HG02852 (cell line): ENCODE measurements around the gene NID2.

Experiments used
- ATAC-seq: cut with Tn5 transposase; IDR thresholded peaks from one replicate; pipeline ENCODE4 v1.9.1; 2021; ENCODE audit warnings: mild to moderate bottlenecking, moderate library complexity; ENCODE audit not compliant: unreplicated experiment

The NID2 gene

DNA sequence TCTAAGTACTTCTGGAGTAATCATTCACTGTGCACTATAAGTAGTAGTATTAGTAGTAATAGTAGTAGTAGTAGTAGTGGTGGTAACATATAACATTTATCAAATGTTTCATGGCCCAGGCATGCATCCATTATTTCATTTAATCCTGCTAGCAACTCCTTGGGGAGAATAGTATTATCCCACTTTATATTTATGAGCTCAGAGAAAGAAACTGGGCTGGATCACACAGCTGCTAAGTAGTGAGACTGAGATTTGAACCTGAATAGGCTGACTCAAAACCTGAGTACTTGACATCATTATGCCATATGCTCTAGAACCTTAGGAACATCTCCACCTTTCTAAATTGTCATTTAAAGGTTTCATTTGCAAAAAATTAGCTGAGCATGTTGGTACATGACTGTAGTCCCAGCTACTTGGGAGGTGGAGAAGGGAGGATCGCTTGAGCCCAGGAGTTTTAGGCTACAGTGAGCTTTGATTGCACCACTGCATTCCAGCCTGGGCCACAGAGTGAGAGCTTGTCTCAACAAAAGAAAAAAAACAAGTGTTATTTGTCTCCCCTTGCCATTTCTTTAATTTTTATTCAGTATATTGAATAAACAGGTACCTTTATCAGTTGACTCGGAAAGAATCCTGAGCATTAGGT, 11.4 kb upstream of the NID2 start:
- no peak for ATAC-seq

DNA sequence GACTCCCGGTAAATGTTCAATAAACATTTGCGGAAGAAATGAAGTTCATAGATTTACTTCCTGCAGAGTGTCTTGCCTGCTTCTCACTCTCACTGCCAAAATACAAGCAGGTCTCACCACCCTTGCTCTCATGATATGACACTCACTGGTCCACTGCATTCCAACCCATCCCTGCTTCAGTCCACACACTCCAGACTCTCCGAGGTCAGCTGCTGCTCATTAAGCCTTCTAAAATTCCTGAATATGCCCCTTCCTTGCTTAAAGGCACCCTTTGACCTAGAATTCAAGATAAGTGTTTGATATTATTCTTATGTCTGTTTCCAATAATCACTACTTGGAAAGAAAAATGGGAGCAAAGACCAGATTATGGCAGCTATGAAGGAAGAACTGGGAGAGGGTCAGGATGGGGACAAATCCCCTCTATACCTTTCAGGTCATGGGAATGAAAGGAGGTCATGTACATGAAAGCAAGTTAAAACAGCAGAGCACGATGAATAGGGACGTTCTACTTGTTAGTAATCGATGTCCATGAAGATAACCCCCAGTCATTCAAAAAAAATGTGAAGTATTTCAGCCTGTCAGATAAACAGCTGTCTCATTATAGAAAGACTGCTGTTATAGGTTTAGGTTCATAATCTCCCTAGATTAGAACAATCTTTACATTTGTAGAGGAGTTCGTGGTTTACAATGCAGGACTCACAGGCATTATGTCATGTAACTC, 10.5 kb upstream of the NID2 start:
- no peak for ATAC-seq

DNA sequence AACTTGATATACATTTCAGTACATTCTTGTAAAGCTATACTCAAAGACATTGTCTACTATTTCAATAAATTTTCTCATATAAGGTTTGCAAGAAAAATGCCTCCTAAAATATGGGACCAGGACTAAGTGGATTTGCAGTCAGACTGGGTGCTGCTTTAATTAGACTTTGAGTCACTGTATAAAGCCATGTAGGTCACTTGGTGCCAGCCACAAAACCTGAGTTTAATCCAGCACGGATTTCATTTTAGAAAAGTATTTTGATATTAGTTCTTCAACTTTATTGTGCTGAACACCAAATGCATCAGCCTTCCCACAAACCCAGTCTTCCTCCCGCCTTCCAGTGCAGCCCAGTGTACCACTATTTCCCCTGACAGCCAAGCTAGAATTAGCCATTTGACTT, 9.9 kb upstream of the NID2 start:
- ATAC-seq: no peak

DNA sequence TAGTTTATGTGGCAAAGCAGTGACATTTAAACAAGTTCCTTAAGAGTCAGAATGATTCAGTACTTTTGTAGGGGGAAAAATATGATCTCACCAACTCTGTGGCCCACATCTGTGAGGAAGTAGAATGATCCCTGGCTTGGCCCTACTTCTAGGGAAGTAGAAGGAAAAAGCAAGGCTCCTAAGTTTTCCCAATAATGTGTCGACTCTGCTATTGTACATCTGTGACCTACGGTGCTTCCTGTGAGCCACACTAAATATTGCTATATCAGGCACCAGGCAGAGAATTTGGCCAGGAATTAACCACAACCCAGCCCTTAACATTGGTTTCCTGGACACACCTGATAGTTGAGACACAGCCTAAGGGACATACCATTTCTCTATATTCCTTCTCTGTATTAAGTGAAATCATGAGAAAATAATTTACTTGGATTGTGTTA, 9.3 kb upstream of the NID2 start:
- ATAC-seq: no peak

DNA sequence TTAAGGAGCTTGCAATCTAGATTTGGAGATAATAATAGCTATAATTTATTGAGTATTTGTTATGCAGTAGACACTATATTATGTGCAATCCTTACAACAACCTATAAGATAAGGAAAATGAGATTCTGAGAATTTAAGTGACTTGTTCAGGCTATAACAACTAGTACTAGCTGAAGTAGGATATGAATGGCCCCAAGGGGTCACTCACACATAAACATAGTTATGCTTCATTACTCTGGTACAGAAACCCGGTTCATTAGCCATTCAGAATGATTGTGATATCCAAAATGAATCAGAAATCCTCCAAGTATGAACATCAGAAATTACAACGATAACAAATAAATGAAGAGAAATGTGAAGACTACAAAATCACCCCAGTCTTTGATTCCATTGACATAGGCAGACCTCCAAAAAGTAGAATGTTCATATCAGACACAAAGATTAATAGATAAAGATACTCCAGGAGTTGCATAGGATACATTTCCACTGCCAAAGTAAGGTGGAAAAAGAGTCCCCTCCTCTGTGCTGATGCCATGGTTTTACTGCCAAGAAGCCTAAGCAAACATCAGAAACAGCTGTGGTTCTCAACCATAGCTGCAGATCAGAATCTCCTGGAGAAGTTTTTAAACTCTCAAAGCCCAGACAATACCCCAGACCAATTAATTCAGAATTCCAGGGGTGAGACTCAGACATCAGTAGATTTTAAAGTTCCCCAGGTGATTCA, 8.6 kb upstream of the NID2 start:
- ATAC-seq: no peak

DNA sequence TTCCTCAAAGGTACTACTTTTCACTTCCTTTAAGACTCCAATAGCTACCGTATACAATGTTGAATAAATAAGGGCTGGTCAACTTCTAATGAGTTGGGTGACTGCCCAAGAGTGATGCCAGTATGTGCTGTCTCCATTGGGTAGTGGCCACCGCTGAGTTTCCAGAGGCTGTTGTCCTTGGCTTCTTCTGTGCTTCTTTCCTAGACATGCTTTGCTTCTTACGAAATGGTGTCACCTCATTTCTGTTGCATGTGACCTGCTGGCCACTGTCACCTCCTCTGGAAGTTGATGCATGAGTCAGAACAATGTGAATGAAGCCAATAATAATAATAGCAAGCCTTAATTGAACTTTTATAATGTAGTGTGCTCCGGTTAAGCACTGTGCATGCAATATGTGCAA, 7.5 kb upstream of the NID2 start:
- ATAC-seq: no peak

DNA sequence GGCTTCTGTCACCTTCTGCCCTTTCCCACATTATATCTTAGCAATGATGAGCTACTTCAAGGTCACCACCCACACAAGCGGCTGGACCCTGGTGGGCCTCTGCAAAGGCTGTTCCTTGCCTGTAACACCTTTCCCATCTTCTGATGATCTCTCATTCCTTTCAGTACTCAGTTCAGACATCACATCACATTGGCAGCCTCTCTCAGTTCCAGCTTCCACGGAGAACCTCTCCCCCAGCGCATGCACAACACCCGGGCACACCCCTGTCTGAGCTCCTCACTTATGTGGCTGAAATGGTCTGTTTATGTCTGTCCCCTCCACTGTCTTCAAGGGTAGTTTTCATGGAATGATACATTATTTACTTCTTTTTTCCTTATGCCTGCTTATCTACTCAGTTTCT, 6.5 kb upstream of the NID2 start:
- no peak for ATAC-seq

DNA sequence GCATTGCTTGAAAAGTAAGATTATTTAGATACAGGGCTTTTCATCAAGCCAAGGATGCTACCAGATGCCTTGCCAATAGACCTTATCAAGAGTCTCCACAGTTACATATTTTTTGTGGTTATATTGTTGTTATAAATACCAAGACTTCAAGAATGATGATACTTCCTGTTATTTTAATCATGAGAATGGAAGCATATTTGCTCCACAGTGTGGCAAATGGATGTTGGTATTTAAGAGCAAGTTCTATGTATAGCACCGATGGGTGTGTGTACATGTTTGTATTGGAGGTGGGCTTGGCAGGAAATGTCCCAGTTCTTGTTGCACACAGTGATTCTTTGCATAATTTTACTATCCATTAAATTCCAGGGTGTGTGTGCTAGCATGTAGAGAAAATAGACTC, 4.4 kb upstream of the NID2 start:
- ATAC-seq: no peak

DNA sequence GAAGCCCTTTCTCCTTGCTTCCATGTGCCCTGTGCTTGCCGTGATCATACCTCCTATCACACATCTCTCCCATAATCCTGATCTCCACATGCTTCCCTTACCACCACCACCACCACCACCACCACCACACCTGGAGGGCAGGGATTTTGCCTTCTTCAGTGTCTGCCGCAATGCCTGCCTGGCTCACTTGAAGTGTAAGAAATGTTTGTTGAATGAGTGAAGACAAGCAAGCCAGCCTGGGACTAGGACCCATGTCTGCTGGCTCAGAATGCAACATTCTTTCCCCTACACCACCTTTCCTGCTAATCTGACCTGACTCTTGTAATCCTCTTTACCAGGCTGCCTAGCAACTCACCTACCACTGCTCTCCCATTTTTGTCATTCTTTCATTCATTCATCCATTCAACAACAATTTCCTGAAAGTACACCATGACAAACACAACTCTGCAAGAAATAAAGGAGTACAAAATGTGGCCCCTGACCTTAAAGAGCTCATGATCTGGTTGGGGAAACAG, 3.5 kb upstream of the NID2 start:
- ATAC-seq: no peak

DNA sequence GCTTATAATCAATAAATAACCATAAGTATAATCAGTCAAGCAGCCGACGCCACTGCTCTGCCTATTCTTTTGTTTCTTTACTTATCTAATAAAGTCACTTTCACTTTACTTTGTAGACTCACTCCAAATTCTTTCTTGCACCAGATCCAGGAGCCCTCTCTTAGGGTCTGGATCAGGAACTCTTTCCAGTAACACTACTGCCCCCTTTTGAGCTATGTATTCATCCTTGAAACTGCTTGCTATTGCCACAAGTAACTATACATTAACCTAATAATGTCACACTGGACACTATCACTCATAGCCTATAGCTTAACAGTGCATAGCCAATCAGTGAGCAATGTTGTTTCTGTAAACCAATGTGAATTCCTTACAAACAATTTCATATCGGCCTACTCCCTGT, 2.8 kb upstream of the NID2 start:
- ATAC-seq: no peak

DNA sequence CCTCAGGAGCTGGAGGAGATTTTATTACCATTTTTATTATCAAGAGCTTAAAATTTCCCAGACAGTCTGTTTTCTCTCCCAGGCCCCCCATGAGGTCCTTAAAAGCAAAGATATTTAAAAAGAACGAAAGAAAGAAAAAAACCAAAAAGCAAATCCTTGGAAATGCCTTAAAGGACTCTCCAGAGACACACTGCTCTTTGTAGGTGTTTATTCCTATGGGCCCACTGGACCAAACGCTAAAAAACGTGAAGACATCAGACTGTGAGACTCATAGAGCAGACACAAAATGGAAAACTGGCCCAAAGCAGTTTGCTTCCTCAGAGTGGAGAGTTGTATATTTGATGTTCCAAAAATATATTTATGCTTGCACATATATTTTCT, 1.2 kb upstream of the NID2 start:
- ATAC-seq: no peak

DNA sequence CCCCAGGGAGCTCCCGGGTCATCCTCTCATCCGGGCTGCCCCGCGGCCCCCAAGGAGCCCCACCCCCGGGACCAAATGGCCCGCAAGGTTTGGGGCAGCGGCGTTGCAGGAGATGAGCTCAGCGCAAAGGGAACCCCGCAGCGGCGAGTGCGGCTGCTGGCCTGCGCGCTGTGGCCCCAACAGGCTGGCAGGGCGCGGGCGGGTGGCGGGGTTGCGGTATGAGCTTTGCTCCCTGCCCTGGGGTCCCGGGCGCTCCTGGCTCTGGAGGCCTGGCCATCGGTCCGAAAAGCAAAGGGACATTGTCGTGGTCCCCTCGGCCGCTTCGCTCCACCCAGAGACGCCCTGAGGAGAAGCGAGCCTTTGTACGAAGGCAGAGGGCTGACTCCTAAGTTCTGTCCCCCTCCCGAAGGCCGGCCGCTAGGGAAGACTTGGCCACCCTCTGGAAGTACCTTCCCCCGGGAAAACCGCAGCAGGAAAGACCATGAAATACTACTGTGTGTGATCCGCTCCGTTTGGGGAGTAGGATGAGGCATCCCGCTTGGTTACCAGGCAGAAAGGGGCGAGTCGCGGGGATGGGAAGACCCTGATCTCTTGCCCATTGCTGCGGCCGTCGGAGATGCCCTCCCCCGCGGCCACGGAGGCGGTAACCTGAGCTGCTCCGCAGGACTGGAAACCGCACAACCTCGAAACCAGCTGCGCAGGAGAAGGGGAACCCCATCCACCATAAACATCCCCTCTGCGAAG, 620 bp upstream of the NID2 start:
- ATAC-seq: peak; percentile 35

DNA sequence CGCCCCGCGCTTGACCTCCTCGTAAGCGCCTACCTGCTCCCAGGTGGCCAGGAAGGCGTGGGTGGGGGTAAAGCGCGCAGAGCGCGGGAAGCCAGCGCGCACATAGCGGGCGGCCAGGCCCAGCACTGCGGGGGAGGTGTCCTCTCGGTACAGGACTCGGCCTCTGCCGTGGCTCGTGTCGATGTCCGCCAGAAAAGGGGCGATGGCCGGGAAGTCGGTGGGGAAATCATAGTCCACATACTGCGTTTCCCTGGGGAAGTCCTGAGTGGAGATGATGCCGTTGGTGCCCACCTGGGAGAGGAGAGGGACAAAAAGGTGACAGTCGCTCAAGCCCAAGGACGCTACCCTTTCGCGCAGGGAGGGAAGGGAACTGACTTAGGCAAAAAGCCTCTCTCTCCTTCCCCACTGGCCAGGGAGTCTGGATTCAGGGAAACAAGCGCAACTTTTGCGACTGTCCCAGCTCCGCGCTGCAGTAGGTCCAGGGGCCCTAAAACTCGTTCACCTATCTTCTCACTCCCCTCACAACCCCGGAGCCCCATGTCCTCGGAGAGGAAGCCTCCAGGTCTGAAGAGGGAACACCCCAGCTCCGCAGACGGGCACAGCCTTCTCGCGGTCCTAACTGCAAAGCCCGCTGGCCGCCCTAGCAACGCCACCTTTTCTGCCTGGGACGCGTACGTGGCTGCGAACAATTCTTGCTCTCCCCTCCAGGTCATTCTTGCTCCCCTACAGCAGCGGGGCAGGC, 815 bp downstream of the NID2 start:
- ATAC-seq: no peak

DNA sequence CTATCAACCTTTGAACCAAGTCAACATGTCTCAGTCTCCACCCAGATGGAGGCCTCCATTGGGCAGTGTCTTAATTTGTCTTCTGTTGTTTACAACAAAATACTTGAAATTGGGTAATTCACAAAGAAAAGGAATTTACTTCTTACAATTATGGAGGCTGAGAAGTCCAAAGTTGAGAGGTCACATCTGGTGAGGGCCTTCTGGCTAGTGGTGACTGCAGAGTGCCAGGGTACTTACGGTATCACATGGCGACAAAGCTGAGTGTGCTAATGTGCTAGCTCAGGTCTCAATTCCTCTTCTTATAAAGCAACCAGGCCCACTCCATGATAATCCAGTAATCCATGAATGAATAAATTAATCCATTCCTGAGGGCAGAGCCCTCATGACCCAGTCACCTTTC, 4.7 kb downstream of the NID2 start:
- no peak for ATAC-seq

DNA sequence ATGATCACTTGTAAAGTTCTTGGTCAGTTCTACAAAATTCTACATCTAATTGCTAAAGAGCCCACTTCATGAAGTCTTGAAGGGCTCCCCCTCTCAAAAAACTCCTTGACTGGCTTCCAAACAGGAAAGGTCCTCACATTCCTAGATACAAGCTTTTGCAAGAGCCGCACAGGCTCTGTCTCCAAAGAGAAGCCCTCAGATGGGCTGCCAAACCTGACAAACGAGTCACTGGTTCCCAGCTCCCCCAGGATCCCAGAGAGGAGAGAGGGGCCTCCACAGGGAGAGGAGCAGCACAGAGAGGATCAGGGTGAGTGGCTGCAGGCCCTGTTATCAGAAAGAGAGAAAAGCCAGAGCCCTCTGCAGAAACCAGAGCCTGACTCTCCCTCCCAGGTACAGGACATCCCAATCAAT, 5.8 kb downstream of the NID2 start:
- ATAC-seq: no peak

DNA sequence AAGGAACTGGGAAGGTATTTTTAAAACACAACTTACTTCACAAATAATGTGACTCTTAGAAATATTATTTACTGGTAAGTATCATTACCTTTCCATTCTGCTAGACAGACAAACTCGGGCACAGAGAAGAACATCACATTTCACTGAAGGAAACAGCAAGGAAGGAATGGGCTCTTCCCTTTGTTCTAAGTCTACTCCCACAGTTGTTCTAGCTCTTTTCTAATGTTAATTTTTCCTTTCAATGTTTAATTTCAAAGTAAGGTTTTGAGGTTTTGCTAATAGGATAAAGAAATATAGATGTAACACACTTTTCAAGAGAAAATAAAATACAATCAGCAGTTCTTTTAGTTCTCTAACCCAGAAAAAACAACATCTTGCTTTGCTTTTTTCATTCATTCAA, 7.0 kb downstream of the NID2 start:
- no peak for ATAC-seq

DNA sequence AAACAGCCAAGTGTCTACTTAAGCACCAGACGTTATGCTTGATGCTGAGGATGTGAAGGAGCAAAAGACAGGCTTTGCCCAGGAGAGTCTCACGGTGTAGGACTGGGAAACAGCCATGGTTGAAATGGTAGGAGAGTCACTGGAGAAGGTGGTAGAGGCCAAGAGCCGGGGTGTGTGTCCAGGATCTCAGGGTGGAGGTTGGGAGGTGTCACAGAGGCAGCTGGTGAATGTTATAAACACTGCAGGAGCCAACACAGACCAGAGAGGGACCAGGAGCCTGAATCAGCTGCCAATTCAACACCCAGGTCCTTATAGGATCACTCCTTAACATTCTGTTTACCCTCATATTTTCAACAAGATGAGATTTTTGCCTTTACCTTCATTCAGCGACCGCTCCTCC, 7.5 kb downstream of the NID2 start:
- no peak for ATAC-seq

DNA sequence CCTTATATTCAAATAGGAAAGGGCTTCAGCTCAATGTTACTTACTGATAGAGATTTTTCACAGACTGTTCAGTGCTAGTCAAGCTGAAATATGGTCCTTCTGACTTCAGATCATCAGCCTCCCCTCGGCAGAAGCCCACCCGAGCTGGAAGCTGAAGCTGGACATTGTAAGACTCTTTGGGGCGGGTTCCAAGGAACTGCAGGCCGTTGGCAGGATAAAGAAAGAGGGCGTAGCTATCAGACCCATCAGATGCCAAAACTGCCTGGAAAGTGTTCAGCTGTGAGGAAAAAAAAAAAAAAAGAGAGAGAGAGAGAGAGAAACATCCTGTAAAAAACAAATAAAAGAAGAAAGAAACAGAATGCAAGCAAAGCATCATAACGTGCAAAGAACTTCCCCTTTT, 8.8 kb downstream of the NID2 start:
- ATAC-seq: no peak

DNA sequence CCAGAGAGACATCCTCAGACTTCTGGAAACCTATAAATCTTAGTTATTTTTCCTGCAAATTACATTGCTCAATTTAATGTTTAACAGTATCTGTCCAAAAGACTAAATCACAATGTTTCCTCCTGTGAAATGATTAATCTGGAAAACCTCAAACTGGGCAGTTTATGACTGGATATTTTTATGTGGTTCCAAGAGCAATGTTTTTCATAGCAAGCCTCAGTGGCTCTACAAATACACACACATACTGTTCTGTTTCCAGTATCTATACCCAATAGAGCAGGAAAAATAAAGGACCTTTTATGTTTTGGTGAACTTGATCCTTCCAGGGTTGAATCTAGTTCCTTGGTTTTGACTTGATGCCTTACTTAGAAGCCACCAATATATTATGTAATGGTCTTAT, 9.2 kb downstream of the NID2 start:
- ATAC-seq: no peak

DNA sequence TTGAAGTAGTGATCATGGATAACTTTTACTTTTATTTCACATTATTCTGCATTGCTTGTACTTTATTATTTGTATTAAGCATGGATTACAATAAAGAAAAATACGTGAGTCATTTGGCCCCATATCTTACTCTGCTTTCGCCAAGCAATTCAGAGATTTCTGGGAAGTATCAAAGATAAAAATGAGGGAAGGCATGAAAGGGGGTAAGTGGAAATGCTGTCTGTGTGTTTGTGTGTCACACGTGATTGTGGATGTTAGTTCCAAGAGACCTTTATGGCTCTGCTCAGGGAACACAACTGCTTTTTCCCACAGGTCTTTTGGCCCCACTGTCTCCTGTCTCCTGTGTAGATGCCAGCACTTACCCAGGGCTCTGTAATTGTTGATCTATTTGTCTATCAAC, 10.5 kb downstream of the NID2 start:
- ATAC-seq: no peak

DNA sequence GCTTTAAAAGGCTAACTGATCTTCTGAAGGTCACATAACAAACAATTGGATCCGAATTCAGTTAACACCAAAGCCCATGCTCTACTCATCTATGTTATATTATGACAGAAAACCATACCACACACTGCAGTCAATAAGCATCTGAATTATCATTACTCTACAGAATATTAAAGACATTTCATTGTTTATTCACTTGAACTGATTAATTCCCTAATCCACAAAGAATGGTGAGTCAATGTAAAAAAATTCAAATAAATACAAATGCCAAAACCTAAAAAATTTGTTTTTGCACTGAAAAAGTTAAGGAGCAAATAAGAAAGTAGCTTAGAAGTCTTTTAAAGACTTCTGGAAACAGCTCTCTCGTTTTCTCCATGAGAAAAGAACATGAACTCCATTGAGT, 13.7 kb downstream of the NID2 start:
- ATAC-seq: no peak
